AG09319 (cell line): Measurements from ENCODE around the gene UBE2O.

Source experiments
- DNase-seq: peaks from one replicate; pipeline ENCODE4 v3.0.0-alpha.2; 2010; ENCODE audit warnings: low read depth; ENCODE audit errors: extremely low read depth
- CTCF ChIP-seq: IDR thresholded peaks from 2 replicates; pipeline ENCODE4 v1.5.1; 2011; ENCODE audit warnings: low read depth, mild to moderate bottlenecking, inconsistent platforms, low read length, moderate library complexity

UBE2O gene

GRCh38 chr17:76369804-76370203, 83.1 kb downstream of the UBE2O start:
- no peak for TF ChIP-seq CTCF
- DNase-seq = no peak

DNA sequence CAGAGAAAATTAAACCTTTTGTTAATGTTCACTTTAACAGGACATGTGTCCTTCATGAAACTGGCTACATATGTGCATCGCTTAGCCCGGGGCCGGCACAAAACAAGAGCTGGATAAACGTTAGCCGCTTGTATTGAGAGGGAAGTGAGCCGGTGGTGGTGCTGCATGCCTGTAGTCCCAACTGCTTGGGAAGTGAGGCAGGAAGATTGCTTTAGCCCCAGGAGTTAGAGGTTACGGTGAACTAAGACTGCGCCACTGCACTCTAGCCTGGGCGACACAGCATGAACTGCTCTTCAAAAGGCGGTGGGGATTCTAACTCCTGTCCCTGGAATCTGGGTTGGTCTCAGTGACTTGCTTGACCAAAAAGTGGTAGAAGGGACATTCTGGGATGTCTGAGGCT, 83.6 kb downstream of the UBE2O start:
- no peak for DNase-seq
- TF ChIP-seq CTCF = no peak

DNA sequence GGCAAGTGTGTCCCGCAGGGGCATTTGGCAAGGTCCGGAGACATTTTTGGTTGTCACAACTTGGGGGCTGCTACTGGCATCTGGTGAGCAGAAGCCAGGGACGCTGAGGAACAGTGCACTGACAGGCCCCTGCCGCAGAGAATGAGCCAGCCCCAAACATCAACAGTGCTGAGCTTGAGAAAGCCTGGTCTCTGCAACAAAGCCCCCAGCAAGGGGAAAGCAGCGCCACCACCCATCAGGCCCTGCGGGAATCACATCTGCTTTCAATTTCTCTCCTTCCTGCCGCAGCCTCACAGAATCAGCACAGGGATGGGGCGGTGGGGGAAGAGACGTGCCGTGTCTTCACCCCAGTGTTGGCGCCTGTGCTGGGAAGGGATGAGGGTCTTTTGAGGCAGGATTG, 84.4 kb downstream of the UBE2O start:
- TF ChIP-seq CTCF = no peak
- no peak for DNase-seq

DNA sequence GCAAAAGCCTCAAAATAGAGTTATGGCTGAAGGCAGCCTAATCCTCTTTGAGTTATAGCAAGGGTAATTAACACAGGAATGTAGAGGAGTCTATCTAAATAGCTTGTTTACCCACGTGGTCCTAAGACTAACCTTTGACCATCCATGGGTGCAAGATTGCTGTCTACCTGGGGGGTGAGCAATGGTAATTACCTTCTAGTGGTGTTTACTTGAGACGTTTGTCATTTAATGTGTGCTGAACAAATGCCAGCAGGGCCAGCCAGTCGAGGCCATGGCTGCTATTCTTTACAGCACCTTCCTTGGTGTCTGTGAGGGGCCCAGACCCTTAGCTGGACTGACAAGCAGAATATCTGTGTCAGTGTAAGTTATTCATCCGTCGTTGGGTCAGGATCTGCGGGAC, 85.3 kb downstream of the UBE2O start:
- DNase-seq = no peak
- no peak for TF ChIP-seq CTCF

DNA sequence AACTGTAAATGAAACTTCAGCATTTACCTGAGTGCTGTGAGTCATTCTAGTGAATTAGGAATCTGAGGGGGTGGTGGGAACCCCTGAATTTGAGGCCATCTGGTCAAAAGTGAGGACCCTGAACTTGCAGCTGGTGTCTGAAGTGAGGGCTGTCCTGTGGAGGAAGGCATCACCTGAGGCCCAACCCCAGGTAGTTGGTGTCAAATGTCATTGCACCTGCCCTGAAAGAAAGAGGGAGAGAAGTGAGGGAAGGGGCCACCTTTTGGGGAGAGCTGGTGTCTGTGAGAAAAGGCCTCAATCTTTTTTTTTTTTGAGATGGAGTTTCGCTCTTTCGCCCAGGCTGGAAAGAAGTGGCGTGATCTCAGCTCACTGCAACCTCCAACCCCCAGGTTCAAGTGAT, 86.7 kb downstream of the UBE2O start:
- DNase-seq = no peak
- no peak for TF ChIP-seq CTCF

DNA sequence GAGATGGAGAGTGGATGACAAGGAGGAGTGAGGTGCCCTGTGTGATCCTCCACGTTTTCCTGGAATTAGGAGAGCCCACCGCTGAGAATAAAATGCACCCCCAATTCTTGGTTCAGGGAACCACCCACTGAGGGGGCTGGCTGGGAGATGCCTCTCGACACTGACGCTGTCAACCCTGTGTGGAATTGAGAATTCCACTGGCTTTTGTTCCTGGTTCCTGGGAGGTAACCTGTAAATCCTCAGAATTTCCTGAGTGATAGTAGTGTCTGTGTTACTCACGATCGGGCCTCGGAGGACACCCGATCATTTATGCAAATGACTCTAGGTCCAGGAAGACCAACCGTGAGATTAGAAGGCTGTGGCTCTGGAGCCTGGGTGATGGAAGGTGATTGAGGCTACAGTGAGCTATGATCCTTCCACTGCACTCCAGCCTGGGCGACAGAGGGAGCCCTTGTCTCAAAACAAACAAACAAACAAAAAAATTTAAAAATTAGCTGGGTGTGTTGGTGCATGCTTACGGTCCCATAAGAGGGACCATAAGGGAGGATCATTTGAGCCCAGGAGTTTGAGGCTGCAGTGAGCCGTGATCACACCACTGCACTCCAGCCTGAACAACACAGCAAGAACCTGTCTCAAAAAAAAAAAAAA, 87.6 kb downstream of the UBE2O start:
- DNase-seq = no peak
- peak; percentile 40 for TF ChIP-seq CTCF

GRCh38 chr17:76363107-76363842, 89.7 kb downstream of the UBE2O start:
- no peak for DNase-seq
- no peak for TF ChIP-seq CTCF
